Kidney epithelial cell (primary cell): ENCODE results near the gene SNCB. TPM values are rescaled to one million over a fixed set of nuclear protein-coding genes. Genes with fewer than 3 reads are reported as not detected.

ENCODE experiments used
- DNase-seq: peaks from one replicate; pipeline ENCODE4 v3.0.0-alpha.2; 2010; ENCODE audit warnings: low read depth
- H3K27me3 ChIP-seq: 2 replicates; pipeline ENCODE4 v1.6.0; 2011; ENCODE audit warnings: low read length; ENCODE audit not compliant: control insufficient read depth, insufficient read depth
- H3K36me3 ChIP-seq: 2 replicates; pipeline ENCODE4 v1.5.1; 2011; ENCODE audit warnings: low read length; ENCODE audit not compliant: control insufficient read depth, insufficient read depth
- H3K4me3 ChIP-seq: 2 replicates; pipeline ENCODE4 v1.5.1; 2011; ENCODE audit warnings: low read depth, mild to moderate bottlenecking, control low read depth, low read length
- total RNA-seq: library from RNA; depleted of rRNA; stranded (reverse); fragments of >200 nt; gene quantifications from 2 replicates; pipeline ENCODE4 v1.2.3, GENCODE V29; 2015
- TF ChIP-seq, protein P1 (sequence below): IDR thresholded peaks from 2 replicates; pipeline ENCODE4 v1.5.1; 2011; ENCODE audit warnings: mild to moderate bottlenecking, moderate library complexity, low read length, control low read depth, inconsistent platforms; ENCODE audit not compliant: insufficient read depth, poor library complexity, severe bottlenecking

Gene SNCB
- total RNA-seq, 1 donor from 2014 or later = not detected

DNA sequence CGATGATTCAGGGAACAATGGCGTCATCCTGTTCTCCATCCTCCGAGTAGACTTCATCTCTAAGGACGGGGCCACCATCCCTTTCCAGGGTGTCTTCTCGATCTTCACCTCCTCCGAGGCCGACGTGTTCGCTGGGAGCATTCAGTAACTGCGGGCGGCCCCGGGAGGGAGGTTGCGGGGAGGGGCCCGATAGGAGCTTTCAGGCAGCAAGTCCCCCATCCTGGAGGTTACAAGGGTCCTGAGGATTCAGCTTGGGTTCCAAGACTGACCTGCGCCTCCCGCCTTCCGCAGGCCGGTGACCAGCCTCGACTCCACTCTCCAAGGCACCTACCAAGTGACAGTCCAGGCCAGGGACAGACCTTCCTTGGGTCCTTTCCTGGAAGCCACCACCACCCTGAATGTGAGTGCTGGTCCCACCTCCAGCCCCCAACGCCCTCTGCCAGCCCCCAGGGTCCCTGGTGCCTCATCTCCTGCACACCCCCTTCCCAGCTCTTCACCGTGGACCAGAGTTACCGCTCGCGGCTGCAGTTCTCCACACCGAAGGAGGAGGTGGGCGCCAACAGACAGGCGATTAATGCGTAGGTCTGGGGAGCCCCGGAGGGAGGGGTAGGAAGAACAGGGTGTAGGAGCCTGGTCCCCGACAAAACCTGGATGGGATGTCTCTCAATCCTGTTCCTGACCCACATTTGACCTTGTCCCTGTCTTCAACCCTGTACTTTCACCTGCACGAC is 41.1 kb downstream of the SNCB start:
- Histone ChIP-seq H3K27me3 (no peaks in the 10 kb centered on the region), H3K36me3 (no peaks in the 10 kb centered on the region), H3K4me3 (no peak overlapping the region)
- TF ChIP-seq, protein P1, sequence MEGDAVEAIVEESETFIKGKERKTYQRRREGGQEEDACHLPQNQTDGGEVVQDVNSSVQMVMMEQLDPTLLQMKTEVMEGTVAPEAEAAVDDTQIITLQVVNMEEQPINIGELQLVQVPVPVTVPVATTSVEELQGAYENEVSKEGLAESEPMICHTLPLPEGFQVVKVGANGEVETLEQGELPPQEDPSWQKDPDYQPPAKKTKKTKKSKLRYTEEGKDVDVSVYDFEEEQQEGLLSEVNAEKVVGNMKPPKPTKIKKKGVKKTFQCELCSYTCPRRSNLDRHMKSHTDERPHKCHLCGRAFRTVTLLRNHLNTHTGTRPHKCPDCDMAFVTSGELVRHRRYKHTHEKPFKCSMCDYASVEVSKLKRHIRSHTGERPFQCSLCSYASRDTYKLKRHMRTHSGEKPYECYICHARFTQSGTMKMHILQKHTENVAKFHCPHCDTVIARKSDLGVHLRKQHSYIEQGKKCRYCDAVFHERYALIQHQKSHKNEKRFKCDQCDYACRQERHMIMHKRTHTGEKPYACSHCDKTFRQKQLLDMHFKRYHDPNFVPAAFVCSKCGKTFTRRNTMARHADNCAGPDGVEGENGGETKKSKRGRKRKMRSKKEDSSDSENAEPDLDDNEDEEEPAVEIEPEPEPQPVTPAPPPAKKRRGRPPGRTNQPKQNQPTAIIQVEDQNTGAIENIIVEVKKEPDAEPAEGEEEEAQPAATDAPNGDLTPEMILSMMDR = no peak
- no peak for DNase-seq

DNA sequence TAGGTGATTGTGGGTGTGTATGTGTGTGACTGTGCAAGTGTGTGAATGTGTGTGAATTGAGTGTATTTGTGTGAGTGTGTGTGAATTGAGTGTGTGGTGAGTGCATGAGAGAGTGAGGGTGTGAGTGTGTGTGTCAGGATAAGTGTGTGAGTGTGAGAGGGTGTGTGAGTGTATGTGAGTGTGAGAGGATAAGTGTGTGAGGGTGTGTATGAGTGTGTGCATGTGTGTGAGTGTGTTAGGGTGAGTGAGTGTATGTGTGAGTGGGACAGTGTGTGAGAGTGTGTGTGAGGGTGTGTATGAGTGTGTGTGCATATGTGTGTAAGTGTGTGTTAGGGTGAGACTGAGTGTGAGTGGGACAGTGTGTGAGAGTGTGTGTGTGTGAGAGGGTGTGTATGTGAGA is 42.0 kb downstream of the SNCB start:
- no peak for DNase-seq
- TF ChIP-seq, protein P1 = no peak
- Histone ChIP-seq H3K4me3 (no peak overlapping the region), H3K36me3 (no peaks in the 10 kb centered on the region), H3K27me3 (no peaks in the 10 kb centered on the region)

DNA sequence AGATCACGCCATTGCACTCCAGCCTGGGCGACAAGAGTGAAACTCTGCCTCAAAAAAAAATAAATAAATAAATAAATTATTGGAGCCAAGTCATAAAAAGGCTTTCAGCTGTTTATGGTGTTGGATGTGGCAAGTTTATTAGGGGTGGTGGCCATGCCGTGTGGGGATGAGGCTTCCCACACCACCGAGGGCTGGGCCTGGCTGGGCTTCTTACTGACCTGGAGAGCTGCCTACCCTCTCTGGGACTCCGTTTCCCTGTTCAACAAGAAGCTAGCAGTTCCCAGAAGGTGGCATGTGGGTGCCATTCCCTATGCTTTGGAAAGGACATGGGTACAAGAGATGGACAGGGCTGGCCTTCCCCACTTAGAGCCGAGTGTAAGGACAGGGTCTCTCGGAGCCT is 42.9 kb downstream of the SNCB start:
- H3K27me3 ChIP-seq = no peaks in the 10 kb centered on the region
- H3K36me3 ChIP-seq = no peaks in the 10 kb centered on the region
- H3K4me3 ChIP-seq = no peak overlapping the region
- no peak for DNase-seq
- TF ChIP-seq, protein P1 = no peak

DNA sequence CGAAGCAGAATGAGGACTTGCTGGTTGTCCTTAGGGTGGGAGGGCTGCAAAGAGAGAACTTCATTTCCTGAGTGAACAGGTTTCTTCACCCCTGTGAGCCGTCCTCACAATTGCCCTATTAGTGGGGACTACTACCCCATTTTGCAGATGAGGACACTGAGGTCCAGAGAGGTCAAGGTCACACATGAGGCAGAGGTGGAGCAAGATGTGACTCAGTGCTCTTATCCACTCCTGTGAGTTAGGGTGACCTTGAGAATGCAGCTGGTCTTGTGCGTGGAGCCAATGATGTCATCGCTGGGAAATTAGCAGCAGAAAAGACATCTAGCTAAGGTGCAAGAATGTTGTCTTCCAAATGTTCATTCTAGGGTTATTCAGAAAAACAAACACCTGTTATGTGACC is 47.3 kb downstream of the SNCB start:
- no peak for DNase-seq
- Histone ChIP-seq H3K27me3 (no peaks in the 10 kb centered on the region), H3K4me3 (no peak overlapping the region), H3K36me3 (no peaks in the 10 kb centered on the region)
- TF ChIP-seq, protein P1 = no peak

DNA sequence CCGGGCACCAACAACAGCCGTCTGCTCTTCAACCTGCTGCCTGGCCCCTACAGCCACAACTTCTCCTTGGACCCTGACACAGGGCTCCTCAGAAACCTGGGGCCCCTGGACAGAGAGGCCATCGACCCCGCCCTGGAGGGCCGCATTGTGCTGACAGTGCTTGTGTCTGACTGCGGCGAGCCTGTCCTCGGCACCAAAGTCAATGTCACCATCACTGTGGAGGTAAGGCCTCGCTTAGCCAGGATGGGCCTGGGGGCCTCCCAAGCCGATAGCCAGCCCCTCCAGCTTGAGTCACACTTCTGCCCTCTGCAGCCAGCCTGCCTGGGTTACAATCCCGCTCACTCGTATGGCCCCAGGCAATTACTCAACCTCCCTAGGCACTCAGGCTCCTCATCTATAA is 49.0 kb downstream of the SNCB start:
- Histone ChIP-seq H3K36me3 (no peaks in the 10 kb centered on the region), H3K4me3 (no peak overlapping the region), H3K27me3 (no peaks in the 10 kb centered on the region)
- TF ChIP-seq, protein P1 = no peak
- no peak for DNase-seq

DNA sequence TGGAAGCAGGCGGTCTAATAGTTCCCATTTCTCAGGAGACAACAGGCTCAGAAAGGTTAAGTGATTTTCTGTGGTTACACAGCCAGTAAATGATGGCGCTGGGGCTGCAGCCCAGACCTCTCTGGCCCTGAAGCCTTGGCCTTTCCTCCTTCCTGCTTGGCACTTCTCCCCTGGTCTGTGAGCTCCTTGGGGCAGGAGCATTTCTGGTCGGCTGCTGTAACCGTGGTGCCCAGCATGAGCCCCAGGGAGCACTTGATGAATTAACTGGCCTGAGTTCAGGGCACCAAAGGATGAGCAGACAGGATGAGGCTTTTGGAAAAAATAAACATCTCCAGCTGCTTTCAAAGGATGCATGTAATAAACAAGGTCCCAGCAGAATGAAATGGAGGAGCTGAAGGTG is 51.0 kb downstream of the SNCB start:
- no peaks in the 10 kb centered on the region for H3K27me3 ChIP-seq
- no peak for DNase-seq
- H3K36me3 ChIP-seq = no peaks in the 10 kb centered on the region
- TF ChIP-seq, protein P1 = no peak
- no peak overlapping the region for H3K4me3 ChIP-seq
